Tongue (tissue), 2 donors: ENCODE measurements around the gene DUOXA2. TPM values are rescaled to one million over a fixed set of nuclear protein-coding genes. Genes with fewer than 3 reads are reported as not detected.
"Not testable (repeated sequence)": the region's sequence is repeated elsewhere in the genome, so short reads cannot be mapped to it uniquely, and the experiment has no call there.

Experiments used
- DNase-seq: peaks from one replicate; pipeline ENCODE4 v3.0.0-alpha.2; 2015
- total RNA-seq: library from RNA; depleted of rRNA; stranded (reverse); fragments of >200 nt; gene quantifications from one replicate; pipeline ENCODE4 v1.2.3, GENCODE V29; 2014

The DUOXA2 gene
- total RNA-seq, 1 donor from 2014 or later, result 1.2 TPM

GRCh38 chr15:45097466-45097865 lies 16.7 kb upstream of the DUOXA2 start:
- DNase-seq, result no peak

GRCh38 chr15:45099549-45100165 lies 14.5 kb upstream of the DUOXA2 start:
- DNase-seq, result no peak

GRCh38 chr15:45100884-45101625 lies 13.1 kb upstream of the DUOXA2 start:
- no peak for DNase-seq

- no peak for DNase-seq
These were observed 12.4 kb upstream of the DUOXA2 start for GRCh38 chr15:45101749-45102148.

GRCh38 chr15:45102226-45102625 lies 11.9 kb upstream of the DUOXA2 start:
- no peak for DNase-seq

GRCh38 chr15:45104170-45104569 lies 10.0 kb upstream of the DUOXA2 start:
- DNase-seq, result not testable (repeated sequence)

- DNase-seq, result no peak
These were observed 8.5 kb upstream of the DUOXA2 start for GRCh38 chr15:45105586-45105985.

- no peak for DNase-seq
These were observed 7.9 kb upstream of the DUOXA2 start for GRCh38 chr15:45106002-45106790.

- no peak for DNase-seq
These were observed 6.0 kb upstream of the DUOXA2 start for GRCh38 chr15:45107941-45108630.

- no peak for DNase-seq
These were observed 3.8 kb upstream of the DUOXA2 start for GRCh38 chr15:45110256-45110820.

- DNase-seq, result no peak
These were observed 2.6 kb upstream of the DUOXA2 start for GRCh38 chr15:45111390-45112142.

- DNase-seq, result no peak
These were observed 2.0 kb upstream of the DUOXA2 start for GRCh38 chr15:45112143-45112590.

- no peak for DNase-seq
These were observed 1.3 kb upstream of the DUOXA2 start for GRCh38 chr15:45112591-45113379.

- DNase-seq, result no peak
These were observed 641 bp upstream of the DUOXA2 start for GRCh38 chr15:45113380-45113990.

- no peak for DNase-seq
These were observed 592 bp downstream of the DUOXA2 start for GRCh38 chr15:45114751-45115085.

- no peak for DNase-seq
These were observed 1.2 kb downstream of the DUOXA2 start for GRCh38 chr15:45115312-45115820.

- DNase-seq, result no peak
These were observed 1.9 kb downstream of the DUOXA2 start for GRCh38 chr15:45116006-45116481.

GRCh38 chr15:45116482-45117307 lies 2.6 kb downstream of the DUOXA2 start:
- DNase-seq, result no peak
